ENCODE data around the gene TPSG1.

Gene TPSG1

DNA sequence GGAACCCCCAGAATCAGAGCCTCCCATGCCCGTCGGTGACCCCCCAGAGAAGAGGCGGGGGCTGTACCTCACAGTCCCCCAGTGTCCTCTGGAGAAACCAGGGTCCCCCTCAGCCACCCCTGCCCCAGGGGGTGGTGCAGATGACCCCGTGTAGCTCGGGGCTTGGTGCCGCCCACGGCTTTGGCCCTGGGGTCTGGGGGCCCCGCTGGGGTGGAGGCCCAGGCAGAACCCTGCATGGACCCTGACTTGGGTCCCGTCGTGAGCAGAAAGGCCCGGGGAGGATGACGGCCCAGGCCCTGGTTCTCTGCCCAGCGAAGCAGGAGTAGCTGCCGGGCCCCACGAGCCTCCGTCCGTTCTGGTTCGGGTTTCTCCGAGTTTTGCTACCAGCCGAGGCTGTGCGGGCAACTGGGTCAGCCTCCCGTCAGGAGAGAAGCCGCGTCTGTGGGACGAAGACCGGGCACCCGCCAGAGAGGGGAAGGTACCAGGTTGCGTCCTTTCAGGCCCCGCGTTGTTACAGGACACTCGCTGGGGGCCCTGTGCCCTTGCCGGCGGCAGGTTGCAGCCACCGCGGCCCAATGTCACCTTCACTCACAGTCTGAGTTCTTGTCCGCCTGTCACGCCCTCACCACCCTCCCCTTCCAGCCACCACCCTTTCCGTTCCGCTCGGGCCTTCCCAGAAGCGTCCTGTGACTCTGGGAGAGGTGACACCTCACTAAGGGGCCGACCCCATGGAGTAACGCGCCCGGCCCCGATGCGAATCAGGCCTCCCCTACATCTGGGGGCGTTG is 4.0 kb downstream of the TPSG1 start:
- DNase-seq = no peak
- H3K4me1 ChIP-seq = peaks cover 0 to 10% (median 4%) of the 10 kb centered on the region in 4 donors
- peaks cover 35 to 62% (median 51%) of the 10 kb centered on the region in 3 donors for H3K36me3 ChIP-seq
- intact Hi-C loops (cut with DNase I; ENCODE audit: low total_unique reads) = no loop called here
- no peak overlapping the region for H3K4me3 ChIP-seq
- H3K27ac ChIP-seq = no peak overlapping the region
- TF ChIP-seq CTCF (IDR thresholded peaks at IDR 0.05) = no peak
- H3K27me3 ChIP-seq = peaks cover 0 to 2% of the 10 kb centered on the region in 2 donors
- H3K9me3 ChIP-seq = no peaks in the 10 kb centered on the region

DNA sequence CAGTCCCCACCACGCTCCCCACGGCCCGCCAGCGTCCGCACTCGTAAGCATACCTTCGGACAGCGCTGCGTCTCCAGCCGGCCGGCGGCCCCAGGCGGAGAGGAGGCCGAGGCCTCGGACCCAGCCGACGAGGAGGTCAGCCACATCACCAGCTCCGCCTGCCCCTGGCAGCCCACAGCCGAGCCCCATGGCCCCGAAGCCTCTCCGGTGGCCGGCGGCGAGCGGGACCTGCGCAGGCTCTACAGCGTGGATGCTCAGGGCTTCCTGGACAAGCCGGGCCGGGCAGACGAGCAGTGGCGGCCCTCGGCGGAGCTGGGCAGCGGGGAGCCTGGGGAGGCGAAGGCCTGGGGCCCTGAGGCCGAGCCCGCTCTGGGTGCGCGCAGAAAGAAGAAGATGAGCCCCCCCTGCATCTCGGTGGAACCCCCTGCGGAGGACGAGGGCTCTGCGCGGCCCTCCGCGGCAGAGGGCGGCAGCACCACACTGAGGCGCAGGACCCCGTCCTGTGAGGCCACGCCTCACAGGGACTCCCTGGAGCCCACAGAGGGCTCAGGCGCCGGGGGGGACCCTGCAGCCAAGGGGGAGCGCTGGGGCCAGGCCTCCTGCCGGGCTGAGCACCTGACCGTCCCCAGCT is 4.9 kb downstream of the TPSG1 start:
- Histone ChIP-seq H3K4me1 (peaks cover 0 to 2% (median under 1%) of the 10 kb centered on the region in 4 donors), H3K27me3 (no peaks in the 10 kb centered on the region), H3K36me3 (peaks cover 44 to 70% (median 58%) of the 10 kb centered on the region in 3 donors), H3K9me3 (no peaks in the 10 kb centered on the region), H3K4me3 (no peak overlapping the region), H3K27ac (no peak overlapping the region)
- DNase-seq = no peak
- intact Hi-C loops (cut with DNase I; ENCODE audit: low total_unique reads) = no loop called here
- TF ChIP-seq CTCF (IDR thresholded peaks at IDR 0.05) = no peak

DNA sequence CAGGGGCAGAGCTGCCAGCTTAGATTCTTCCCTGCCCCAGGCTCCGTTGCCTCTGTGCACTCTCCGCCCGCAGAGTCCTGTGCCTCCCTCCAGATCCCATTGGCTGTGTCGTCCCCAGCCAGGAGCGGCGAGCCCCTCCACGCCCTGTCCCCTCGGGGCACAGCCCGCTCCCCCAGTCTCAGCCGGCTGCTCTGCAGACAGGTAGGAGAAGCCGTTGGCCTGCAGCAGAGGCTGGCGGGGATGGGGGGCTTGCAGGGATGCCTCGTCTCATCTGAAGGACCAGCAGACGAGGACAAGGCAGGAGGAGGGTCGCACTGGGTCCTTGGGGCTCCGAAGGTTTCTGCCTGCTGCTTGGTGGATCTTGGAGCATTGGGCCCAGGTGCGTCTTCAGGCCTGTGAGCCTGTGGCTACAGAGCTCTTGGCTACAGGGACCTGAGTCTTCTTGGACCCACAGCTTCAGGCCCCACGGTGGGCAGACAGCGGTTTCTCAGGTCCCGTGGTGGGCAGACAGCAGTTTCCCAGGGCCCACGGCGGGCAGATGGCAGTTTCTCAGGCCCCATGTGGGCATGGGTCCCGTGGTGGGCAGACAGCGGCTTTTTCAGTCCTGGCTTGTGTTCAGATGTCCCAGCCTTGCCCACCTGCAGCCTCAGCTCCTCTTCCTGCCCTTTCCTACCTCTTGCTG is 6.0 kb downstream of the TPSG1 start:
- Histone ChIP-seq H3K4me1 (no peaks in the 10 kb centered on the region), H3K4me3 (no peak overlapping the region), H3K9me3 (no peaks in the 10 kb centered on the region), H3K27ac (no peak overlapping the region), H3K27me3 (no peaks in the 10 kb centered on the region), H3K36me3 (peaks cover 55 to 82% (median 70%) of the 10 kb centered on the region in 3 donors)
- TF ChIP-seq CTCF (IDR thresholded peaks at IDR 0.05) = no peak
- no peak for DNase-seq
- intact Hi-C loops (cut with DNase I; ENCODE audit: low total_unique reads) = no loop called here

DNA sequence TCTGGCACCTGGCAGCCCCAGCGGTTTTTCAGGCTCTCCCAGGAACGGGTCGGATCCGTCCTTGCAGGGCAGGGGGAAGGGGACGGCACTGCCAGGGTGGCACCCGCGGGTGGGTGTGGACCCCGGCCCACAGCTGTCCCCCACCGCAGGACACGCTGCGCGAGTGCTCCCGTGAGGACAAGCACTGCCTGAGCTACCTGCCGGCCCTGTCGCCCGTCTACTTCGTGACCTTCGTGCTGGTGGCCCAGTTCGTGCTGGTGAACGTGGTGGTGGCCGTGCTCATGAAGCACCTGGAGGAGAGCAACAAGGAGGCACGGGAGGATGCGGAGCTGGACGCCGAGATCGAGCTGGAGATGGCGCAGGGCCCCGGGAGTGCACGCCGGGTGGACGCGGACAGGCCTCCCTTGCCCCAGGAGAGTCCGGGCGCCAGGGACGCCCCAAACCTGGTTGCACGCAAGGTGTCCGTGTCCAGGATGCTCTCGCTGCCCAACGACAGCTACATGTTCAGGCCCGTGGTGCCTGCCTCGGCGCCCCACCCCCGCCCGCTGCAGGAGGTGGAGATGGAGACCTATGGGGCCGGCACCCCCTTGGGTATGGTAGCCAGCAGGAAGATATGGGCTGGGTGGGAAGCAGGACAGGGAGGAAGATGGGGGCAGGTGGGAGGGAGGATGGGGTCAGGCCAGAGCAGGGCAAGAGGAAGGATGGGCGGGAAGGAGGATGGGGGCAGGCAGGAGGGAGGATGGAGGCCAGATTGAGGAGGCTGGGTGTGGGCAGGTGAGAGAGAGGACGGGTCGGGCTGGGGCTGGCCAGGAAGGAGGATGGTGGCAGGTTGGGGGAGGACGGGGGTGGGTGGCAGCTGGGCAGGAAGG is 6.8 kb downstream of the TPSG1 start:
- Histone ChIP-seq H3K4me1 (no peaks in the 10 kb centered on the region), H3K27me3 (no peaks in the 10 kb centered on the region), H3K9me3 (no peaks in the 10 kb centered on the region), H3K4me3 (no peak overlapping the region), H3K27ac (no peak overlapping the region), H3K36me3 (peaks cover 61 to 89% (median 76%) of the 10 kb centered on the region in 3 donors)
- intact Hi-C loops (cut with DNase I; ENCODE audit: low total_unique reads) = no loop called here
- TF ChIP-seq CTCF (IDR thresholded peaks at IDR 0.05) = no peak
- DNase-seq = no peak

- H3K4me3 ChIP-seq = no peak overlapping the region
- H3K4me1 ChIP-seq = no peaks in the 10 kb centered on the region
- no peak for TF ChIP-seq CTCF (IDR thresholded peaks at IDR 0.05)
- DNase-seq = no peak
- H3K27me3 ChIP-seq = no peaks in the 10 kb centered on the region
- no peak overlapping the region for H3K27ac ChIP-seq
- peaks cover 69 to 97% (median 84%) of the 10 kb centered on the region in 3 donors for H3K36me3 ChIP-seq
- intact Hi-C loops (cut with DNase I; ENCODE audit: low total_unique reads) = no loop called here
- no peaks in the 10 kb centered on the region for H3K9me3 ChIP-seq
Observed at GRCh38 chr16:1217526-1217925, 7.5 kb downstream of the TPSG1 start.

All from tibial artery (tissue), 4 donors.